ENCODE data around the gene COL4A6.
A peak's percentile ranks its signal among the peaks of the same experiment; 100 is the strongest.

The COL4A6 gene

GRCh38 chrX:108447303-108447702, 9.1 kb upstream of the COL4A6 start:
- TF ChIP-seq CEBPB (IDR thresholded peaks at IDR 0.05): peak; percentile 79
- TF ChIP-seq EGR1 (IDR thresholded peaks at IDR 0.05): no peak

GRCh38 chrX:108442901-108443464, 4.8 kb upstream of the COL4A6 start:
- TF ChIP-seq RAD21 (IDR thresholded peaks at IDR 0.05; ENCODE audit: low read depth) (no peak), NFIC (IDR thresholded peaks at IDR 0.05) (no peak), ZBTB7A (IDR thresholded peaks at IDR 0.05; ENCODE audit: low read depth) (no peak), FOXM1 (IDR thresholded peaks at IDR 0.05; ENCODE audit: borderline replicate concordance, low read depth) (no peak)

GRCh38 chrX:108439961-108440696, 1.9 kb upstream of the COL4A6 start:
- TF ChIP-seq RAD21 (IDR thresholded peaks at IDR 0.05; ENCODE audit: low read depth) (no peak), ZBTB7A (IDR thresholded peaks at IDR 0.05; ENCODE audit: low read depth) (no peak), MAX (IDR thresholded peaks at IDR 0.05) (no peak), TEAD4 (IDR thresholded peaks at IDR 0.05) (no peak), TAF1 (IDR thresholded peaks at IDR 0.05; ENCODE audit: low read depth) (no peak), EP300 (IDR thresholded peaks at IDR 0.05; ENCODE audit: borderline replicate concordance) (no peak), TCF12 (IDR thresholded peaks at IDR 0.05; ENCODE audit: low read depth) (no peak)

- TF ChIP-seq CREB1 (IDR thresholded peaks at IDR 0.05; ENCODE audit: low read depth) (0 out of 2 replicates have a peak, but pooled peaks have one; percentile 22), EP300 (IDR thresholded peaks at IDR 0.05; ENCODE audit: borderline replicate concordance) (no peak), TEAD4 (IDR thresholded peaks at IDR 0.05) (0 out of 2 replicates have a peak, but pooled peaks have one; percentile 6), MAX (IDR thresholded peaks at IDR 0.05) (no peak), TAF1 (IDR thresholded peaks at IDR 0.05; ENCODE audit: low read depth) (peak; percentile 50)
These were observed 1.3 kb upstream of the COL4A6 start, which contains the start of gene COL4A5 for GRCh38 chrX:108439426-108439942. Gene COL4A5 (plus strand): TSS chrX:108439838. CDS start chrX:108440126, 288 bp downstream.

- TF ChIP-seq NFIC (IDR thresholded peaks at IDR 0.05): no peak
- TF ChIP-seq FOXM1 (IDR thresholded peaks at IDR 0.05; ENCODE audit: borderline replicate concordance, low read depth): no peak
- TF ChIP-seq MAX (IDR thresholded peaks at IDR 0.05): no peak
- no peak for TF ChIP-seq TEAD4 (IDR thresholded peaks at IDR 0.05)
- TF ChIP-seq RAD21 (IDR thresholded peaks at IDR 0.05; ENCODE audit: low read depth): no peak
- TF ChIP-seq TCF12 (IDR thresholded peaks at IDR 0.05; ENCODE audit: low read depth): no peak
- no peak for TF ChIP-seq CEBPB (IDR thresholded peaks at IDR 0.05)
- no peak for TF ChIP-seq USF1 (IDR thresholded peaks at IDR 0.05)
- no peak for TF ChIP-seq EP300 (IDR thresholded peaks at IDR 0.05; ENCODE audit: borderline replicate concordance)
- no peak for TF ChIP-seq TAF1 (IDR thresholded peaks at IDR 0.05; ENCODE audit: low read depth)
- TF ChIP-seq ZBTB7A (IDR thresholded peaks at IDR 0.05; ENCODE audit: low read depth): no peak
- no peak for TF ChIP-seq EGR1 (IDR thresholded peaks at IDR 0.05)
These were observed 693 bp downstream of the COL4A6 start for GRCh38 chrX:108437349-108438109.

GRCh38 chrX:108435261-108435660, 3.0 kb downstream of the COL4A6 start:
- TF ChIP-seq FOXM1 (IDR thresholded peaks at IDR 0.05; ENCODE audit: borderline replicate concordance, low read depth) (no peak), TEAD4 (IDR thresholded peaks at IDR 0.05) (no peak), RAD21 (IDR thresholded peaks at IDR 0.05; ENCODE audit: low read depth) (no peak), USF1 (IDR thresholded peaks at IDR 0.05) (no peak), MAX (IDR thresholded peaks at IDR 0.05) (no peak), CEBPB (IDR thresholded peaks at IDR 0.05) (no peak), NFIC (IDR thresholded peaks at IDR 0.05) (no peak), CREB1 (IDR thresholded peaks at IDR 0.05; ENCODE audit: low read depth) (no peak), EP300 (IDR thresholded peaks at IDR 0.05; ENCODE audit: borderline replicate concordance) (no peak), REST (IDR thresholded peaks at IDR 0.05; ENCODE audit: low read depth) (no peak), TCF12 (IDR thresholded peaks at IDR 0.05; ENCODE audit: low read depth) (no peak)

- TF ChIP-seq TEAD4 (IDR thresholded peaks at IDR 0.05) (no peak), FOXM1 (IDR thresholded peaks at IDR 0.05; ENCODE audit: borderline replicate concordance, low read depth) (no peak), CREB1 (IDR thresholded peaks at IDR 0.05; ENCODE audit: low read depth) (no peak), EP300 (IDR thresholded peaks at IDR 0.05; ENCODE audit: borderline replicate concordance) (no peak), REST (IDR thresholded peaks at IDR 0.05; ENCODE audit: low read depth) (no peak), MAX (IDR thresholded peaks at IDR 0.05) (no peak), RAD21 (IDR thresholded peaks at IDR 0.05; ENCODE audit: low read depth) (no peak), NFIC (IDR thresholded peaks at IDR 0.05) (no peak), EGR1 (IDR thresholded peaks at IDR 0.05) (no peak), ZBTB7A (IDR thresholded peaks at IDR 0.05; ENCODE audit: low read depth) (no peak), TAF1 (IDR thresholded peaks at IDR 0.05; ENCODE audit: low read depth) (no peak), TCF12 (IDR thresholded peaks at IDR 0.05; ENCODE audit: low read depth) (no peak), YY1 (IDR thresholded peaks at IDR 0.05; ENCODE audit: low read depth) (no peak), CEBPB (IDR thresholded peaks at IDR 0.05) (no peak), USF1 (IDR thresholded peaks at IDR 0.05) (no peak)
These were observed 12.0 kb downstream of the COL4A6 start for GRCh38 chrX:108426262-108426661.

Measured in Ishikawa (cell line).